Mesothelial cell of epicardium (in vitro differentiated cells): ENCODE measurements around the gene TCOF1. TPM values are rescaled to one million over a fixed set of nuclear protein-coding genes. Genes with fewer than 3 reads are reported as not detected.
"Not testable (repeated sequence)": the region's sequence is repeated elsewhere in the genome, so short reads cannot be mapped to it uniquely, and the experiment has no call there.

Experiments
- DNase-seq, 2 experiments: peaks; one replicate each; pipeline ENCODE4 v3.0.0; 2021; ENCODE audit warnings: low spot score in 2 of 2; ENCODE audit not compliant: unreplicated experiment in 2 of 2
- H3K27ac Mint-ChIP-seq: 2 replicates; pipeline ENCODE4 v1.8.0; 2021; ENCODE audit warnings: mixed read lengths
- H3K27me3 Mint-ChIP-seq: 2 replicates; pipeline ENCODE4 v1.8.0; 2021; ENCODE audit warnings: low read depth, mixed read lengths
- H3K36me3 Mint-ChIP-seq: 2 replicates; pipeline ENCODE4 v1.8.0; 2021; ENCODE audit warnings: mixed read lengths
- H3K4me1 Mint-ChIP-seq: 2 replicates; pipeline ENCODE4 v1.8.0; 2021; ENCODE audit warnings: mixed read lengths
- H3K4me3 Mint-ChIP-seq: 2 replicates; pipeline ENCODE4 v1.8.0; 2021; ENCODE audit warnings: mild to moderate bottlenecking, moderate library complexity, mixed read lengths
- H3K9me3 Mint-ChIP-seq: 2 replicates; pipeline ENCODE4 v1.8.0; 2021; ENCODE audit warnings: mixed read lengths
- CTCF ChIP-seq: fragments of 200-600 bp; sonication (generic); IDR thresholded peaks from one replicate; pipeline ENCODE4 v1.5.0; 2021; ENCODE audit warnings: antibody characterized with exemption; ENCODE audit not compliant: unreplicated experiment
- total RNA-seq: library from RNA; stranded (reverse); gene quantifications from 3 replicates; pipeline ENCODE4 v1.2.1, GENCODE V29; 2021

TCOF1 gene
- total RNA-seq, 1 donor from 2014 or later = 58.8 TPM

- no peak for TF ChIP-seq CTCF
- H3K36me3 Mint-ChIP-seq = no peaks in the 10 kb centered on the region
- no peak overlapping the region for H3K27ac Mint-ChIP-seq
- H3K4me3 Mint-ChIP-seq = no peak overlapping the region
- H3K4me1 Mint-ChIP-seq = no peaks in the 10 kb centered on the region
- no peaks in the 10 kb centered on the region for H3K27me3 Mint-ChIP-seq
- H3K9me3 Mint-ChIP-seq = no peaks in the 10 kb centered on the region
- no peak for DNase-seq
These were observed 65.3 kb downstream of the TCOF1 start for GRCh38 chr5:150422758-150423157.

- H3K4me3 Mint-ChIP-seq, H3K9me3 Mint-ChIP-seq, DNase-seq, H3K27ac Mint-ChIP-seq, H3K27me3 Mint-ChIP-seq, H3K4me1 Mint-ChIP-seq, H3K36me3 Mint-ChIP-seq: not testable (repeated sequence)
These were observed 68.7 kb downstream of the TCOF1 start for GRCh38 chr5:150426165-150426564.

- Mint-ChIP-seq H3K9me3 (no peaks in the 10 kb centered on the region), H3K27ac (no peak overlapping the region), H3K4me3 (no peak overlapping the region), H3K36me3 (no peaks in the 10 kb centered on the region), H3K4me1 (no peaks in the 10 kb centered on the region), H3K27me3 (no peaks in the 10 kb centered on the region)
- no peak for TF ChIP-seq CTCF
- no peak for DNase-seq
These were observed 70.8 kb downstream of the TCOF1 start for GRCh38 chr5:150428106-150428876.

- no peak for TF ChIP-seq CTCF
- no peak for DNase-seq
- Mint-ChIP-seq H3K9me3 (no peaks in the 10 kb centered on the region), H3K4me3 (no peak overlapping the region), H3K27ac (no peak overlapping the region), H3K36me3 (no peaks in the 10 kb centered on the region), H3K4me1 (no peaks in the 10 kb centered on the region), H3K27me3 (no peaks in the 10 kb centered on the region)
These were observed 71.5 kb downstream of the TCOF1 start for GRCh38 chr5:150428978-150429377.

- Mint-ChIP-seq H3K27ac (no peak overlapping the region), H3K4me1 (no peaks in the 10 kb centered on the region), H3K36me3 (no peaks in the 10 kb centered on the region), H3K4me3 (no peak overlapping the region), H3K27me3 (no peaks in the 10 kb centered on the region), H3K9me3 (no peaks in the 10 kb centered on the region)
- TF ChIP-seq CTCF = no peak
- DNase-seq = no peak
These were observed 71.9 kb downstream of the TCOF1 start for GRCh38 chr5:150429410-150429873.

GRCh38 chr5:150431048-150431447 lies 73.6 kb downstream of the TCOF1 start:
- Mint-ChIP-seq H3K27me3 (no peaks in the 10 kb centered on the region), H3K4me1 (peaks cover 3% of the 10 kb centered on the region), H3K36me3 (no peaks in the 10 kb centered on the region), H3K4me3 (no peak overlapping the region), H3K27ac (no peak overlapping the region), H3K9me3 (no peaks in the 10 kb centered on the region)
- no peak for TF ChIP-seq CTCF
- DNase-seq = no peak
